ENCODE measurements around the gene ZCCHC7.
"Not testable (repeated sequence)": the region's sequence is repeated elsewhere in the genome, so short reads cannot be mapped to it uniquely, and the experiment has no call there.

The ZCCHC7 gene

DNA sequence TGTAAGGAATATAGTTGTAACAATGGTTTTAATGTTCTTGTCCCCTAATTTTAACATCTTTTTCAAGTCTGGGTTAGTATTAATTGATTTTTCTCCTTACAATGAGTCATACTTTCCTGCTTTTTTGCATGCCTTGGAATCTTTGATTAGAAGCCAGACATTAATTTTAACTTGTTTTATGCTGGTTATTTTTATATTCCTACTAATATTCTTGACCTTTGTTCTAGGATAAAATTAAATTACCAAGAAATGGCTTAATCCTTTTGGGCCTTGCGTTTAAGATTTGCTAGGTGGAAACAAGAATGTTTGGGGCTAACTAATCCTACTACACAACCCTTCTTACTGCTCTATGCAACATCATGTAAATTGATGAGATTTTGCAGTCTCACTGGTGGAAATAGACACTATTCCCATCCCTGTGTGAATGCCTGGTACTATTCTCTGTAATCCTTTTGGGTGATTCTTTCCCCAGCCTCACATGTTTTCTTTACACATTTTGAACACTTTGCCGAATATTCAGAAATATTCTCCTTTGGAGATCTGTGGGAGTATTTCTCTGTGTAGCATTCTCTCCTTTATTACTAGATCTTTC lies 47.2 kb downstream of the ZCCHC7 start:
- in situ Hi-C loops (cut with MboI; ENCODE audit: low sequenced_read_pairs): no loop called here

DNA sequence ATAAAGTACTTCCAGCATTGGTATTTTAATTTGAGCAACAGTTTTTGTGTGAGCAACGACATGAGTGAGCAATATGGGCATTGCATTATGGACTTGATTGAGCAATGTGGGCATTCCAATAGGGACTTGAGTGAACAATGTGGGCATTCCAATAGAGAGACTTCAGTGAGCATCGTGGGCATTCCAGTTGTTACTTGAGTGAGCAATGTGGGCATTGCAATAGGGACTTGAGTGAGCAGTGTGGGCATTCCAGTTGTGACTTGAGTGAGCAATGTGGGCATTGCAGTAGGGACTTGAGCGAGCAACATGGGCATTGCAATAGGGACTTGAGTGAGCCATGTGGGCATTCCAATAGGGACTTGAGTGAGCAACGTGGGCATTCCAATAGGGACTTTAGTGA lies 52.2 kb downstream of the ZCCHC7 start:
- in situ Hi-C loops (cut with MboI; ENCODE audit: low sequenced_read_pairs): no loop called here

DNA sequence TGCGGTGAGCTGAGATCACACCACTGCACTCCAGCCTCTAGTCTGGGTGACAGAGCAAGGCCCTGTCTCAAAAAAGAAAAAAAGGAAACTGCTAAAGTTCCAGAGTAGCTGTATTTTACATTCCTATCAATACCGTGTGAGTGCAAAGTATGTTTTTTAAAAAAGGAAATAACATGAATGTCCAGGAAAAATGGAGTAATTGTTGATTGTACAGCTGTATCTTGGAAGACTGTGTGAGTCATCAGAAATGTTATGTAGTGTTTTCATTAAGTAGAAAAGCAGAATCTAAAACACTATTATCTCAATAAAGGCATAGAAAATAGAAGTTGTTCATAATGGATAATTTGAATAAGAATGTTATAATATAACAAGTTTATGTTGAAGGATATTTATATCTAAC lies 53.9 kb downstream of the ZCCHC7 start:
- in situ Hi-C loops (cut with MboI; ENCODE audit: low sequenced_read_pairs): no loop called here

DNA sequence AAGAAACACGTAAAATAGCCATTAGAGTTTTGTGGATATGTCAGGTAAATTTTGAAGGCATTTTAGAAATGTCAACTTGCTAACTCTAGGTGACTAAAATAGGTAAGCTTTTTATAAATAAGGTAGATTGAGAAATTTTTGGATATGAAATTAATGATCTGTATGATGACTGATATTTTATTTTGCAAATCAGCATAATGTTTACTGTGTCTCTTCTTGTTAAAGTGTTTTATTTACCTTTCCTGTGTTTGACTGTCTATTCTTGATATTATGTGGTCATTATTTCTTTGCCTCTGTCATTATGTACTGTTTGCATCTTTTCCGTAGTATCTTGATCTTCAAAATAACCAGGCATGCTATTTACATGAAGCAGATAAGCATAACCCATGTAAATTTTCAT lies 58.4 kb downstream of the ZCCHC7 start:
- in situ Hi-C loops (cut with MboI; ENCODE audit: low sequenced_read_pairs): no loop called here

DNA sequence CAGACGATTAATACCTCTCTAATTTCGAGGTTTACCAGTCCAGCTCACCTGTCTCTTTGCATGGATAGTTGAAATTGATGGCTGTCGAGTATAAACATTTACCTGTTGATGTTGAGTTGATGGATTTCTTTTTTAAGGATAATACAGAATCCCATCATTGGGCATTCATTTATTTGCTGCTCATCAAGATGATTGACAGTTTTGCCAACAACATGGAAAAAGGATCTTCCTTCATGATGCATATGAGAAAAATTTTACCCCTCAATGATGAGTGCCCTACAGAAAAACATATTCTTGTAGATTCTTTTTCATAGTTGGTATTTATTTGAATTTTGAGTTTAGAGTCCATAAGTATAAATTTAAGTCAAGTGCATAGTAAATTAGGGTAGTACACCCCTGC lies 59.2 kb downstream of the ZCCHC7 start:
- in situ Hi-C loops (cut with MboI; ENCODE audit: low sequenced_read_pairs): no loop called here

DNA sequence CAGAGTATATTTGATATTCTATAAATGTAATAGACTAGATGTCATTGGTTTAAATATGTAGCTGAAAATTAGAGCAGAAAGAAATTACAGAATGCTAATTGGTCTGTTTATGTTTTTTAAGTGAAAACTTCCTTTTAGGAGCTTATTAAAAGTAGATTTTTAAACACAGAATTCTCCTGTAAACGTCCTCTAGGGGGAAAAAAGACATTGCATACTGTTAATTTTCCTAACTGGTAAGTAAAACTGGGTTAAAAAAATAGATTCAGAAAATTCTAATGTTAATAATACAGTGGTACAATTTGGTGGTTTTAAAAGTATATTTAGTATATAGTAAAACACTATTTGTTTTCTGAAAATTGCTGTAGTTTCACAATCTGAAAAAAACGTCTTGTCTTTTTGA lies 59.8 kb downstream of the ZCCHC7 start:
- in situ Hi-C loops (cut with MboI; ENCODE audit: low sequenced_read_pairs): no loop called here

DNA sequence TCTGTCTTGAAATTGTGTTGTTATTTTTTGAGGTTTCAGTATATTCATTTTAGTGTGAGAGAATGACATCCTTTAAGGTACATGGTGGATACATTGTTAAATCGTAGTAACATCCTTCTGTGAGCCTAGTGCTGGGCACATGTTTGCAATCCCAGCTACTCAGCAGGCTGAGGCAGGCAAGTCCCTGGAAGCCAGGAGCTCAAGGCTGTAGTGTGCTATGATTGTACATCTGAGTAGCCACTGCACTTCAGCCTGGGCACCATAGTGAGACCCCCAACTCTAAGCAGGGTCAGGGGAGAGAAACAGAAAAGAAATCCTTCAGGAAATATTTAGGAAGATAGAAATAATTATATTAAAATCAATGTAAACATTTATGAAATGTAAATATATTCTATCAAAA lies 62.3 kb downstream of the ZCCHC7 start:
- in situ Hi-C loops (cut with MboI; ENCODE audit: low sequenced_read_pairs): no loop called here

DNA sequence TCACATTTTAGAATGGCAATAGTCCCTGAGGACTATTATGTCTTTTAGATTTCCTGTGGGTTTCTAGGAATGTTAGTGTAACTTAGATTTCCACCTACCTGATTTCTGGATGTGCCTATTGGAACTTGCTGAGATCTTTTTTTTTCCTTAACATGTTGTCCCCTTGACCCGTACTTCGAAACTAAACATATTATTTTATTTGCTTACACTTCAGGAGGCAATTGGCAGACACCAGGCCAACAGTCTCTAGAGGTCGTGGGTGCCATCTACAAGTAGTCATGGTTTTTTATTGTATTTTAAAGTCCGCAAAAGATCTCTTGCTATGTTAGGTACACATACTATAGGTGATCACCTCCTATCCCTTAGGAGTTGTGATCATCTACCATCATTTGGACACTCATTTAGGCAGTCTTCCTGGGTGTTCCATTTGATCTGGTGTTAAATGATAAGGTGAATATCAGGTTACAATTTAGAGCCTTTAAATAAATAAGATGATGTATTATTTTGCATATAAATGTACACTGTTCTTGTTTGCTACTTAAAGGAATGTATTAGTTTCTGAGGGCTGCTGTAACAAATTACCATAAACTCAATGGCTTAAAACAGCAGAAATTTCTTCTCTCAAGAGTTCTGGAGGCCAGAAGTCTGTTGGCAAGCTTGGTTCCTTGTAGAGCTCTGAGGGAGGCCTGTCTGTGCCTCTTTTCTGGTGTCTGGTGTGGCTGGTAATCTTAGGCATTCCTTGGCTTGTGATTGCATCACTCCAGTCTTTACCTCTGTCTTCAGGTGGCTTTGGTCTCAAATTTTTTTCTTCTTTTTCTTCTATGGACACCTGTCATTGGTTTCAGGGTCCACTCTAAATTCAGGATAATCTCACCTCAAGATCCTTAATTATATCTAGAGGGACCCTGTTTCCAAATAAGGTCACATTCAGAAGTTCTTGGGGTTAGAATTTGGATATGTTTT lies 64.8 kb downstream of the ZCCHC7 start:
- in situ Hi-C loops (cut with MboI; ENCODE audit: low sequenced_read_pairs): no loop called here

DNA sequence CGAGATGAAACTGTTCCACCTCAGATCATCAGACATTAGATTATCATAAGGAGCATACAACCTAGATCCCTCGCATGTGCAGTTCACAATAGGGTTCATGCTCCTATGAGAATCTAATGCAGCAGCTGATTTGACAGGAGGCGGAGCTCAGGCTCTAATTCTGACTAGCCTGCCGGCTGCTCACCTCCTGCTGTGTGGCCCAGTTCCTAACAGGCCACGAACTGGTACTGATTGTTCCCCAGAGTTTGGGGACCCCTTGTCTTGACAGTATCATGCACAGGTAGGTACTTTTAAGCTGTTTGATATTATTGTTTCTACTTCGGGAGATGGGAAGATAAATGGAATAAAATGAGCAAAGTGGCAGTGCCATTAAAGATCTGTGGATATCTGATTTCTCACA lies 66.9 kb downstream of the ZCCHC7 start:
- in situ Hi-C loops (cut with MboI; ENCODE audit: low sequenced_read_pairs): no loop called here

DNA sequence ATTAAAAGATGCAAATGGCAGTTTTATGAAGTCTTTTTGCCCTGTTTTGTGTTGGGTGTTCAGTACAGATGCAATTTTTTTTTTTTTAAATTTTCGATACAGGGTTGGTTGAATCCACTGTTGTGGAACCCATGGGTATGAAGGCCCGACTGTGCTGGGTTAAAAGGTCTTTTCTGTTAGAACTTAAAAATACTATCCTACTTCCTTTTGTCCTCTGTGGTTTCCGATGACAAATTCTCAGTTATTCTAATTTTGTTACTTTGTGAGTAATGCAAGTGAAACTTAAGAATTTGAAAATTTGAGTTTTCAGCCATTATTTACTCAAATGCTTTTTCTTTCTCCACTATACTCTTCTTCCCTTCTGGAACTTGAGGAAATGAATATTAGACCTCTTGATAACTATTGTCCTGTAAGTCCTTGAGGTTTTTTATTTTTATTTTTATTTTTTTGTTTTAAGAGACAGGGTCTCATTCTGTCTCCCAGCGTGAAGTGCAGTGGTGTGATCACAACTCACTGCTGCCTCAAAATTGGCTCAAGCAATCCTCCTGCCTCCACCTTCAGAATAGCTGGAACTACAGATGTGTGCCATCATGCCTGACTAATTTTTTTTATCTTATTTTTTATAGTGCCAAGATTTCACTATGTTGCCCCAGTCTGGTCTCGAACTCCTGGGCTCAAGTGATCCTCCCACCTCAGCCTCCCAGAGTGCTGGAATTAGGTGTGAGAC lies 67.5 kb downstream of the ZCCHC7 start:
- in situ Hi-C loops (cut with MboI; ENCODE audit: low sequenced_read_pairs): no loop called here

DNA sequence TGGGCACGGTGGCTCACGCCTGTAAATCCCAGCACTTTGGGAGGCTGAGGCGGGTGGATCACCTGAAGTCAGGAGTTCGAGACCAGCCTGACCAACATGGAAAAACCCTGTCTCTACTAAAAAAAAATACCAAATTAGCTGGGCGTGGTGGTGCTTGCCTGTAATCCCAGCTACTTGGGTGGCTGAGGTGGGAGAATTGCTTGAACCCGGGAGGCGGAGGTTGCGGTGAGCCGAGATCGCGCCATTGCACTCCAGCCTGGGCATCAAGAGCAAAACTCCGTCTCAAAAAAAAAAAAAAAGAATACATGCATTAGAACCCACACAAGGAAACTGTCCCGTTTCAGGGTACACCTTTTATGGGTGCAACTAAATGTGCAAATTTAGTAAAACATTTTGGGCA lies 70.4 kb downstream of the ZCCHC7 start:
- in situ Hi-C loops (cut with MboI; ENCODE audit: low sequenced_read_pairs): not testable (repeated sequence)

DNA sequence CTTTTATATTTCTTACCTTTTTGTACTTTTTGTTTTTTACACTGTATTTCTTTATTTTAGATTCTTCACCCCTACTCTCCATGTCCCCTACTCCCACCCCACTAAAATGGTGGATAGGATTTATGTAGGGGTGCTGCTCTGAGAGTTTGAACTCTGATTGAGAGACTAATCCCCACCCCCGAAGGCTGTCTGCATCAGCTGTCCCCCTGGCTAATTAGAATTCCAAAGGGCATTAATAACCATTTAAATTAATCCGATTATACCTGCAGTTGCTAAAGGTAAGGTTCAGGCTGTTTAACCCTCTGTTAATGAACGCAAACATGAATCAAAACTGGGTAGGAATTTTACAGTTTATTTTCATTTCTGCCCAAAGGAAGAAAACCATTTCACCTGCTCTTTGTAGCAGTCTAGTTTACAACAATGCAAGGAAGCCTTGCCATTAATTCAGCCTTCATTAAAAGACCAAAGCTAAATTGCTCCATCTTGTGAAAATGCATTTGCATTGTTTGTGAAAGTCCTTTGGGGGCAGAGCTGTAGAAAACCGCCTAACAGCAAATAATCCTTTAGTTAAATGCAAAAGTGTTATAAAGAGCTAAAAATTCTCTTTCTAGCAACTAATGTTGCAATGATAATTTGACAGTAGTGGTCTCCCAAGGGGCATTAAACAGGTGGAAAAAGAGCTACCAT lies 71.2 kb downstream of the ZCCHC7 start:
- in situ Hi-C loops (cut with MboI; ENCODE audit: low sequenced_read_pairs): no loop called here

DNA sequence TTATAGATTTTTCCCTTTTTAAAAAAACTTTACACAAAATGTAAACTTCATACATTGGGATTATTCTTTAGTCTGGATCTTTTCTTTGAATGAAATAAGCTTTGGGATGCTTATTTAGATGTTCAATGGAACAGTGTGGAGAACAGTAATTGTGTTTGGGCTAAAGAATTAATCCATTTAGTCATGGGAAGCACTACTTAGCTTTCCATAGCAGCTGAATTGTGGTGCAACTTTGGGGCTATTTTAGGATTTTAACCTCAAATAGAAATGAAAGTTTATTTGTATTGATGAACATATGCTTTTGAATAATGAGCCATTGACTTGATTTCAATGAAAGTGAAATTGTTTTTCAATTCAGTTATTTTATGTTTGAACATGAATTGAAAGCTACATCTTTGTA lies 72.4 kb downstream of the ZCCHC7 start:
- in situ Hi-C loops (cut with MboI; ENCODE audit: low sequenced_read_pairs): no loop called here

DNA sequence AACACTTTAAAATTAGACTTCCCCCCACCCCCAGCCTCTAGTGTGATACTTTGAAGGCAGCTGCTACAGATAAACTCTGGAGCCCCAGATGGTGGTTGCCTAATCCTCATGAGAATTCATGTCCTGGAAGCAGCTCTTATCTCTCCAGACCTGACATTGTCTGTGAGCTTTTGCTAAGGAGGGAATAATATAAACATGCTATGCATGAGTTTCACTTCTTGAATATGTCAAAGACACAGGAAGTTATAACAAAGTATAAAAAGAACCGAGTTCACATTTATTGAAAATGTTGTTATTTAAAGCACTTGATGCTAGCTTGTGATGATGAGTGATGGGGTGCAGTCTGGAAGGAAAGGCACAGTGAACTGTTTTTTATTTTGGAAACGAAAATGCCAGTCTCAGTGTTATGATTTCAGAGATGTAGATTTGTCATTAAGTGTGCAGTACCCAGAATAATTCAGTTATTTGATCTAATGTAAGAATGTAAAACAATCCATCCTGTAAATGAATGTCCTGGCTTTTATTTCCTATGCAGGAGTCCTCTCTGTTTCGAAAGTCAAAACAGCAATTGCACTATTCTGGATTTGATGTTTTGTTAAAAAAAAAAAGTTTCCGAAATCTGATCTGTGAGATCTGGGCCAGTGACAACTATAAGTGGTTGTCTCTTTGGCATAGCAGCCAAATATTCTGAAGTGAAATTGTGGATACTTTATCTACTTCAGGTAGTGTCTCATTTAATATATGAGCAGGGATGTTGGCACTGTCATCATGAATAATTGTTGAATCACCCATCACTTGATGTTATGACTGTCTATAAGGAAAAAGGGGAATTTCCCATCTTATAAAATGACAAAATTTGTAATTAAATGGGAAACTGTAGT lies 77.0 kb downstream of the ZCCHC7 start:
- in situ Hi-C loops (cut with MboI; ENCODE audit: low sequenced_read_pairs): no loop called here

DNA sequence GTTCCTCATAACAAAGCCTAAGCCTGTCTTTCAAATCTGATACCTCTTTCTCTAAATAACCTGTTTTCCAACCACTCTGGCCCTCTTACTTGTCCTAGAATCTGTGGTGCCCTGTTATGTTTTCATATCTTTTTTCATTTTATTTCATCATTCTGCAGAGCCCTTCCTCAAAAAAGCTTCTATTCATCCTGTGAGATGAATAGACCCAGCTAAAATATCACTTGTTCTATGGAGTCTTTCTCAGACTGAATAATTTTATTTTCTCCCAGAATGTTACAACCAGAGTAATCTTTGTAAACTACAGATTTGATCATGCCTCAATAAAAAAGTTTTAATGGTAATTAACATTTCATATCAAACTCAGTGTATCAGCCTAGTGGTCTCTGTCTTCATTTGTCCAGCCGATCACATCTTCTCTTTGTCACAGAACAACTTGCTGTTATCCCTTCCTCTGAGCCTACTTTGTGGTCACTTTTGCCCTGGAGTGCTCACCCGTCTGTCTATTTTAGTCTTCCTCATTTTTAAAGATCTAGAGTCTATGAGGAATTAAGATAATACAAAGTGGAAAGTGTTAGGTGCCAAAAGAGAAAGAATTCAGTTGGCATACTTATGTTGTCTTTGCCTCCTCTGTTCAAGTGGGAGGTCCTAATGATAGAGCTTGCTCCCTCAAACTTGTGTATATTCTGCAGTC lies 77.8 kb downstream of the ZCCHC7 start:
- in situ Hi-C loops (cut with MboI; ENCODE audit: low sequenced_read_pairs): no loop called here

DNA sequence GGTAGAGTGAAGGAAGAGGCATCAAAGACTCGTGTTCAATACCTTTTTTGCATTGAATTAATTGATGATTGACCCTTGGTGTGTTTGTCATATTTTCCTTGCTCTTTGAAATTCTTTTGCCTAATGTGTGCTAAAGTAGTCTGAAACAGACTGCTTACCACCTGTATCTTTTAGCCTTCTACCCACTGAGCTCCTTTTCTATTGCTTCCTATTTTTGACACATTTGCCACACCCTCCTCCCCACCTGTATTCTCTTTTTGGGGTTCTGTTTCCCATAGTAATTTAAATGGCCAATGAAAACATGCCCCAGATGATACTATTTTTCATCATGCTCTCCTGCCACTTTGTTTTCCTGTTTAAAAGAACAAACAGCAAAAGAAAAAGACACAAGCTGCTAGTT lies 78.5 kb downstream of the ZCCHC7 start:
- in situ Hi-C loops (cut with MboI; ENCODE audit: low sequenced_read_pairs): no loop called here

DNA sequence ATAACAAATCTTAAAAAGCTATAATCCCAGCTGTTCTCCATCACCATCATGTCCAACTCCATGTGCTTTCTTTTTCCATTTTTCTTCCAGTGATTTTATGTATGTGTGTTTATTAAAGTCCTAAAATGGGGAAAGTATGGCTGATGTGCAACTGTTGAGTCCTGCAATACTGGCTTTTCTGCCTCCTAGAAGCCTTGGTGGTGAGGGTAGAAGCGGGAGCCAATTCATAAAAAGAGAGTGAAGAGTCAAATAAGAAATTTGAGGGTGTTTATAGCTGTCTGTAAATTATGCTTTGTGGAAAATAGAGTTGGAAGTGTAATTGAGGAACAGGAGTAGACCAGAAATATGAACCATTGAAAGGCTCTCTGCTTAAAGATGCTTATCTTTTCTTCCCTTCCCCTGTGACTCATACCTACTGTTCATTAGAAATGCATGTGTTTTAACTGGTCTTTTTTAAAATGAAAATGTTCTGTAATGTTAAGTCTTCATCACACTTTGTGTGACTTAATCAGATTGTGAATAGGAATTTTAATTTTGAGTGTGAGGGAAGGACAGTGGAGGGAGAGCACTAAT lies 80.1 kb downstream of the ZCCHC7 start:
- in situ Hi-C loops (cut with MboI; ENCODE audit: low sequenced_read_pairs): no loop called here

DNA sequence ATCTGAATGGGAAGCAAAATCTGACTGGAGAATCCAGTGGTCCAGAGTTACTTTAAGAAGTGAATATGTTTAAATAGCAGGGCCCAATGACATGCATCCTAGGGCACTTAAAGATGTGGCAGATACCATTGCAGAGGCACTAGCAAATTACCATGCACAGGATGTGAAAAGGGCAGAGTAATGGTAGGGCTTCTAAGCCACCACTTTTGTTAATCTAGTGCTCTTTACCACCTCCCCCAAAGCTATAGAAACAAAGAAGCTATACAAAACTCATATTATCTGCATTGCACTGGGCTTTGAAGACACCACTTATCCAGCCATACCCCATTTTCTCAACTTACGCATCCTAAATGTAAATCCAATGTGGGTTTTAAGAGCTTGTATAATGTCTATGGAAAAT lies 81.2 kb downstream of the ZCCHC7 start:
- in situ Hi-C loops (cut with MboI; ENCODE audit: low sequenced_read_pairs): no loop called here

DNA sequence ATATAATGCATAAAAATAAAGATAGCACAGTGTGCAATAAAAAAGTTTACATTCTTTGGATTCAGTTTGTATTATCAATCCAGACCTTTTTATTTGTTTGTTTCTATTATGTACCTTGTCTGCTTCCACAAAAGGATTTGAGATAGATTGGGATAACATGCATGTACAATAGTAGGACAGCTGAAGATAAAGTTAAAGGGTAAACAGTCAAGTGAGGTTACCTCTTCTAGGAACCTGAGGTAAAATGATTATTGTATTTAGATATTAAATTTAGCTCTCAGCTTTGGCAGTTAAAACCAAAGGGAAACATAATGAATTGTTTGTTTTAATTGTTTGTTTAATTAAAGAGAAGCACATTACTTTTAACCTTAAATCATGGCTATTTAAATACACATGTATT lies 81.7 kb downstream of the ZCCHC7 start:
- in situ Hi-C loops (cut with MboI; ENCODE audit: low sequenced_read_pairs): no loop called here
